WERI-Rb-1 (cell line): Measurements from ENCODE around the gene OPN4.

Experiments used
- DNase-seq: peaks from one replicate; pipeline ENCODE4 v3.0.0-alpha.2; 2020
- H3K27ac ChIP-seq: fragments of 250-450 bp; sonication (Bioruptor Pico); 2 replicates; pipeline ENCODE4 v1.5.1; 2020; ENCODE audit warnings: mild to moderate bottlenecking, moderate library complexity
- H3K27me3 ChIP-seq: fragments of 250-450 bp; sonication (Bioruptor Pico); 2 replicates; pipeline ENCODE4 v1.5.1; 2021; ENCODE audit warnings: mild to moderate bottlenecking, low read depth, moderate library complexity; ENCODE audit not compliant: insufficient read depth, severe bottlenecking
- H3K36me3 ChIP-seq: fragments of 250-450 bp; sonication (Bioruptor Pico); 2 replicates; pipeline ENCODE4 v1.5.1; 2020; ENCODE audit warnings: mild to moderate bottlenecking, moderate library complexity
- H3K4me3 ChIP-seq: 2 replicates; pipeline ENCODE4 v1.5.1; 2011; ENCODE audit warnings: low read depth, mild to moderate bottlenecking, control low read depth, low read length
- H3K9me3 ChIP-seq: fragments of 250-450 bp; sonication (Bioruptor Pico); 2 replicates; pipeline ENCODE4 v1.5.1; 2021; ENCODE audit warnings: mild to moderate bottlenecking, moderate library complexity; ENCODE audit not compliant: severe bottlenecking
- TF ChIP-seq, protein P1 (sequence below): IDR thresholded peaks from 2 replicates; pipeline ENCODE4 v1.5.1; 2011; ENCODE audit warnings: low read depth, mild to moderate bottlenecking, control low read depth, inconsistent platforms, low read length

OPN4 gene

GRCh38 chr10:86691333-86692022 is 37.1 kb downstream of the OPN4 start:
- H3K9me3 ChIP-seq: no peaks in the 10 kb centered on the region
- H3K4me3 ChIP-seq: no peak overlapping the region
- DNase-seq: no peak
- no peaks in the 10 kb centered on the region for H3K27me3 ChIP-seq
- no peak overlapping the region for H3K27ac ChIP-seq
- TF ChIP-seq, protein P1, sequence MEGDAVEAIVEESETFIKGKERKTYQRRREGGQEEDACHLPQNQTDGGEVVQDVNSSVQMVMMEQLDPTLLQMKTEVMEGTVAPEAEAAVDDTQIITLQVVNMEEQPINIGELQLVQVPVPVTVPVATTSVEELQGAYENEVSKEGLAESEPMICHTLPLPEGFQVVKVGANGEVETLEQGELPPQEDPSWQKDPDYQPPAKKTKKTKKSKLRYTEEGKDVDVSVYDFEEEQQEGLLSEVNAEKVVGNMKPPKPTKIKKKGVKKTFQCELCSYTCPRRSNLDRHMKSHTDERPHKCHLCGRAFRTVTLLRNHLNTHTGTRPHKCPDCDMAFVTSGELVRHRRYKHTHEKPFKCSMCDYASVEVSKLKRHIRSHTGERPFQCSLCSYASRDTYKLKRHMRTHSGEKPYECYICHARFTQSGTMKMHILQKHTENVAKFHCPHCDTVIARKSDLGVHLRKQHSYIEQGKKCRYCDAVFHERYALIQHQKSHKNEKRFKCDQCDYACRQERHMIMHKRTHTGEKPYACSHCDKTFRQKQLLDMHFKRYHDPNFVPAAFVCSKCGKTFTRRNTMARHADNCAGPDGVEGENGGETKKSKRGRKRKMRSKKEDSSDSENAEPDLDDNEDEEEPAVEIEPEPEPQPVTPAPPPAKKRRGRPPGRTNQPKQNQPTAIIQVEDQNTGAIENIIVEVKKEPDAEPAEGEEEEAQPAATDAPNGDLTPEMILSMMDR: no peak
- no peaks in the 10 kb centered on the region for H3K36me3 ChIP-seq

- Histone ChIP-seq H3K4me3 (no peak overlapping the region), H3K9me3 (no peaks in the 10 kb centered on the region), H3K27ac (no peak overlapping the region), H3K27me3 (no peaks in the 10 kb centered on the region), H3K36me3 (no peaks in the 10 kb centered on the region)
- TF ChIP-seq, protein P1: no peak
- no peak for DNase-seq
These were observed 37.7 kb downstream of the OPN4 start for GRCh38 chr10:86692023-86692514.

GRCh38 chr10:86692664-86693063 is 38.3 kb downstream of the OPN4 start:
- Histone ChIP-seq H3K4me3 (no peak overlapping the region), H3K27me3 (no peaks in the 10 kb centered on the region), H3K27ac (no peak overlapping the region), H3K36me3 (no peaks in the 10 kb centered on the region), H3K9me3 (no peaks in the 10 kb centered on the region)
- TF ChIP-seq, protein P1: no peak
- no peak for DNase-seq

DNA sequence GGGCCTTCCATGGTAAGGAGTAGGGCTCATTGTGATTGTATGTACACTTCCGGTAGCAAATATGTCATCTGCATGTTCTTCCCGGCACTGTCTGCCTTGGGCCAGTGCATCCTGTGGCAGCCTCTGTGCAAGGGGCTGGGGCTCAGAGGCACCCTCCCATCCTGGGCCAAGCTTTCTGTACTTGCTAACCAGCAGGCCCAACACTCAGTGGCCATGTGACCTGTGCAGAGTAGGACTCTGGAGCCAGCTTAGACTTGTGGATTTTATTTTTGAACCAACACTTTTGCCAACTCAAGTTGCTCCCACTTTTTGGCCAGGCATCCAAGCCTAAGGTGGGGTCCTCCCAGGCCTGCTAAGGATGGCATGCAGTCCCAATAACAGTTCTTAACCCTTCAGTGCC is 38.9 kb downstream of the OPN4 start:
- H3K36me3 ChIP-seq: no peaks in the 10 kb centered on the region
- DNase-seq: no peak
- no peaks in the 10 kb centered on the region for H3K9me3 ChIP-seq
- no peak overlapping the region for H3K4me3 ChIP-seq
- TF ChIP-seq, protein P1: no peak
- H3K27me3 ChIP-seq: no peaks in the 10 kb centered on the region
- no peak overlapping the region for H3K27ac ChIP-seq

DNA sequence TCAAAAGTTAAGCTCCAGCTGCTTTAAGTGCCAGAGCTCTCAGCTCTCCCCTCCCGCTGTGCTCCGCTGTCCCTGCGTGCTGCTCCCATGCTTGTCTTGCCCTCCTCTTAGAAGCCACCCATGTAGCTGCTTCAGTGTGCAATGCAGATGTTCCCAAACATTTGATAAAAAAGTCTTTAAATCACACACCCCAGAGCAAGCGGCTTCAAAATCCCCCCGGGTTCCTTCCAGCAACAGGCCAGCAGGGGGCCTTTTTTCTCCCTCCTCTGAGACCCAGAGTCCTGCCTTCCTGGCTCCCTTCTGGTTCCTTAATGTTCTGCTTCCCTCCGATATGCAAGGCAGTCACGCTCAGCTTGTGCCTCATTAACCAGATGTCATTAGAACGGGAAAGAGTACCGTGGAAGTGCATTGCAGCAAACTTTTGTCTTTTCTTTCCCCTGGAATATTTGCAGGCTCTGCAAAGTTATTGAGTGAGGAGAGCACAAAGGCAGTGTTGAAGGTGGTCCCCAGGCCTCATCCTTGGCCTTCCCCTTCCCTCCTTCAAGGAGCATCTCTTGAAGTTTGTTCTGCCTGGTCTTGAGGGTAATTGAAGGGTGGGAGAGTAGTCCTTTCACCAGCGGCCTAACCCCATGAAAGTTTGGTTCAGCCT is 39.5 kb downstream of the OPN4 start:
- TF ChIP-seq, protein P1: peak; percentile 74
- no peak overlapping the region for H3K27ac ChIP-seq
- peak; percentile 71 for DNase-seq
- H3K9me3 ChIP-seq: no peaks in the 10 kb centered on the region
- no peak overlapping the region for H3K4me3 ChIP-seq
- H3K27me3 ChIP-seq: no peaks in the 10 kb centered on the region
- H3K36me3 ChIP-seq: no peaks in the 10 kb centered on the region
